ENCODE measurements around the gene ZBTB26.
"Not testable (repeated sequence)": the region's sequence is repeated elsewhere in the genome, so short reads cannot be mapped to it uniquely, and the experiment has no call there.

The ZBTB26 gene

DNA sequence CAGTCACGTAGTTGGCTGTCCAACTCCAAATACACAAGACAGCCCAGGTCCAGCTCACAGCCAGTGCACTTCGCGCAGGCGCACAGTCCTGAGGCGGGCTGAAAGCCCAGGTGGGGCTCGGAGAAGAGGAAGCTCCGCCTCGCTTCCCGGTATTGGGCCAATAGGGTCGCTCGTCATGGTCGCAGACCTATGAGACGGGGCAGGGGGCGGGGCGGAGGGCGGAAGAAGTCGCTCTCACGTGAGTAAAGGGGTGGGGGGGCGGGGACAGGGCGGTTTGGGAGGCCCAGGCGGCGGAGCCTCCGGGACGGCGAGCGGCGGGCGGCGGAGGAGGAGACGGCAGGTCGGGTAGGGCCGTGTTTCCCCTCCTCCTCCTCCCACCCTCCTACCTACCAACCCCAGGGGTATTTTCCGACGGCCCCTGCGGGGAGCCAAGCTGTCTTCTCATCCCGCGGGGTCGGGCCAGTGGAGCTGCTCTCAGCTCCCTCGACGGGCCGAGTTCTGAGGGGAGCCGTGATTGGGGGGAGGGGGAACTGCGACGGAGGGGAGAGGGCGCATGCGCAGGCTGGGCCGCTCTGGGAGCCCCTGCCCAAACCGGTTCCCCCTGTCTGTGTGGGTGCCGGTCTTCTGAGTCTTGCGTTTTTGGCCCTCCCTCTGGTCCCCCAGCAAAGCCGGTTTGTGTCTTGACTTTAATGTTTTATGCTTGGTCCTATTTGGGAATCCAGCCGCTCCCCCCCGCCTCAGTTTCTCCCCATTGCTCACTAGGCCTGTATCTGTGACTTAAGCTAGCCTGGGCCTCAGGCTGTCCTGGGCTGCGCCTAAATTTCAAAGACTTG, 9.7 kb upstream of the ZBTB26 start, which contains the start of gene RABGAP1:
TSS of gene RABGAP1 (plus strand) at position 272 of the 833 bp plus-strand sequence. CDS start 16,040 bp downstream, outside the sequence.
- Mint-ChIP-seq H3K4me3 (peak within 1 kb of the TSS; percentile 91), H3K9me3 (no peaks in the 10 kb centered on the region), H3K27ac (peak within 1 kb of the TSS; percentile 91), H3K27me3 (no peaks in the 10 kb centered on the region), H3K36me3 (ENCODE audit: low read depth) (peaks cover 34% of the 10 kb centered on the region), H3K4me1 (ENCODE audit: low read depth) (peaks cover 46% of the 10 kb centered on the region)

- no peaks in the 10 kb centered on the region for H3K27me3 Mint-ChIP-seq
- H3K4me1 Mint-ChIP-seq (ENCODE audit: low read depth): peaks cover 41% of the 10 kb centered on the region
- H3K9me3 Mint-ChIP-seq: no peaks in the 10 kb centered on the region
- H3K27ac Mint-ChIP-seq: peak overlapping the region; percentile 84
- H3K36me3 Mint-ChIP-seq (ENCODE audit: low read depth): peaks cover 34% of the 10 kb centered on the region
- H3K4me3 Mint-ChIP-seq: peak overlapping the region; percentile 91
These were observed 9.1 kb upstream of the ZBTB26 start for GRCh38 chr9:122940454-122940748.

GRCh38 chr9:122939601-122940000, 8.3 kb upstream of the ZBTB26 start:
- peaks cover 28% of the 10 kb centered on the region for H3K36me3 Mint-ChIP-seq (ENCODE audit: low read depth)
- peaks cover 39% of the 10 kb centered on the region for H3K4me1 Mint-ChIP-seq (ENCODE audit: low read depth)
- H3K9me3 Mint-ChIP-seq: no peaks in the 10 kb centered on the region
- H3K27ac Mint-ChIP-seq: no peak overlapping the region
- peak overlapping the region; percentile 27 for H3K4me3 Mint-ChIP-seq
- no peaks in the 10 kb centered on the region for H3K27me3 Mint-ChIP-seq

- Mint-ChIP-seq H3K4me3 (no peak overlapping the region), H3K27me3 (no peaks in the 10 kb centered on the region), H3K4me1 (ENCODE audit: low read depth) (peaks cover 34% of the 10 kb centered on the region), H3K36me3 (ENCODE audit: low read depth) (peaks cover 28% of the 10 kb centered on the region), H3K9me3 (no peaks in the 10 kb centered on the region), H3K27ac (no peak overlapping the region)
These were observed 5.6 kb upstream of the ZBTB26 start for GRCh38 chr9:122936883-122937282.

- Mint-ChIP-seq H3K27ac (no peak overlapping the region), H3K4me1 (ENCODE audit: low read depth) (peaks cover 29% of the 10 kb centered on the region), H3K36me3 (ENCODE audit: low read depth) (peaks cover 28% of the 10 kb centered on the region), H3K9me3 (no peaks in the 10 kb centered on the region), H3K27me3 (no peaks in the 10 kb centered on the region), H3K4me3 (no peak overlapping the region)
These were observed 5.2 kb upstream of the ZBTB26 start for GRCh38 chr9:122936464-122936863.

GRCh38 chr9:122930541-122931225, 629 bp downstream of the ZBTB26 start:
- H3K27me3 Mint-ChIP-seq: no peaks in the 10 kb centered on the region
- H3K4me1 Mint-ChIP-seq (ENCODE audit: low read depth): peaks cover 18% of the 10 kb centered on the region
- H3K9me3 Mint-ChIP-seq: no peaks in the 10 kb centered on the region
- no peak overlapping the region for H3K4me3 Mint-ChIP-seq
- H3K36me3 Mint-ChIP-seq (ENCODE audit: low read depth): no peaks in the 10 kb centered on the region
- H3K27ac Mint-ChIP-seq: no peak overlapping the region

GRCh38 chr9:122929796-122930354, 1.4 kb downstream of the ZBTB26 start:
- Mint-ChIP-seq H3K4me3 (no peak overlapping the region), H3K27ac (no peak overlapping the region), H3K9me3 (no peaks in the 10 kb centered on the region), H3K4me1 (ENCODE audit: low read depth) (peaks cover 16% of the 10 kb centered on the region), H3K27me3 (no peaks in the 10 kb centered on the region), H3K36me3 (ENCODE audit: low read depth) (no peaks in the 10 kb centered on the region)

DNA sequence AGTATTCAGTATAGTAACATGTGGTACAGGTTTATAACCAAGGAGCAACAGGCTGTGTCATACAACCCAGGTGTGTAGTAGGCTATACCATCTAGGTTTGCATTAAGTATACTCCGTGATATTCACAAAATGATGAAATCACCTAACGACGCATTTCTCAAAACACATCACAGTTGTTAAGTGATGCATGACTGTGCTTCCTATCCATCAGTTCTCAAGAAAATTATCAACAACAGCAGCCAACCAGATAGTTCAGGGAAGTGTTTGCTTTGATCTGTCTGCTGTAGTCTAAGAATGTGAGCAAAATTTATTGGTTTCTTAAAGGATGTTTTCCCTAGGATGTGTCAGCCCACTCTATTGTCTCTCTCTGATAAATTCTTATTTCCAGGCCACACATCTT, 7.4 kb downstream of the ZBTB26 start:
- no peaks in the 10 kb centered on the region for H3K9me3 Mint-ChIP-seq
- H3K4me3 Mint-ChIP-seq: no peak overlapping the region
- no peak overlapping the region for H3K27ac Mint-ChIP-seq
- H3K36me3 Mint-ChIP-seq (ENCODE audit: low read depth): peaks cover 13% of the 10 kb centered on the region
- H3K27me3 Mint-ChIP-seq: no peaks in the 10 kb centered on the region
- peaks cover 6% of the 10 kb centered on the region for H3K4me1 Mint-ChIP-seq (ENCODE audit: low read depth)

DNA sequence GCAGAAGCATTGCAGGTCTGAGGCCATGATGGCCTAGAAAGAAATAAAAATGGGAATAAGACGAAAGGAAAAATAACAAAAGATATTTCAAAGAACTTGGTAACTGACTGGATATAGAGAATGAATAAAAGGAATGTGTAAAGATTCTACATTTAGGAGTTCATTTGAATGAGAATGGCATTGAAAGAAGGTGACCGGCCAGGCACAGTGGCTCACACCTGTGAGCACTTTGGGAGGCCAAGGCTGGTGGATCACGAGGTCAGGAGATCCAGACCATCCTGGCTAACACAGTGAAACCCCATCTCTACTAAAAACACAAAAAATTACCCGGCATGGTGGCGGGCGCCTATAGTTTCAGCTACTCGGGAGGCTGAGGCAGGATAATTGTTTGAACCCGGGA, 8.6 kb downstream of the ZBTB26 start:
- Mint-ChIP-seq H3K27ac (no peak overlapping the region), H3K27me3 (no peaks in the 10 kb centered on the region)

DNA sequence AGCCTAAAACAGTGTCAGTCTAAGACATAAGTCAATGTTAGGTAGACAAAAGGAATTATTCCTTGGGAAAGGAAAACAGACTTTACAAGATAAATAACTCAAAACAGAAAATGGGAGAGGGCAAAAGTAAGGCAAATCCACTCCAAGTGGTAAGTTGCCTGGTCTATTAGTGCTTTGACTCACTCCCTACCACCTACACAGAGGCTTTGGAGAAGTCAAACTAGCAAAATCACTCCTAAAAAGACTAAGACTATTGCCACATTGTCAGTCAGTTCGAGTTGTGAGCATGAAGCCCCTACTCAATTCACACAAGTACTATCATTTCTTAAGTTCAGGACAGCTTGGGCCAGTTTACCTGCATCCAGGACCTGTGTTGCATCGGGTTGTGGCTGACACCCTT, 13.0 kb downstream of the ZBTB26 start:
- H3K4me1 Mint-ChIP-seq (ENCODE audit: low read depth): peaks cover 3% of the 10 kb centered on the region
- no peaks in the 10 kb centered on the region for H3K27me3 Mint-ChIP-seq
- no peak overlapping the region for H3K27ac Mint-ChIP-seq
- peaks cover 16% of the 10 kb centered on the region for H3K36me3 Mint-ChIP-seq (ENCODE audit: low read depth)
- H3K9me3 Mint-ChIP-seq: no peaks in the 10 kb centered on the region
- no peak overlapping the region for H3K4me3 Mint-ChIP-seq

More for the DNA sequence above, 8.6 kb downstream of the ZBTB26 start:
- Mint-ChIP-seq H3K4me3 (no peak overlapping the region), H3K36me3 (ENCODE audit: low read depth) (peaks cover 17% of the 10 kb centered on the region), H3K4me1 (ENCODE audit: low read depth) (peaks cover 6% of the 10 kb centered on the region), H3K9me3 (no peaks in the 10 kb centered on the region)

GRCh38 chr9:122912964-122913673, 18.2 kb downstream of the ZBTB26 start, which contains the start of gene ZBTB6:
Gene ZBTB6 (minus strand): TSS chr9:122913323. CDS start chr9:122912072, 1,251 bp downstream.
- H3K27ac Mint-ChIP-seq: peak within 1 kb of the TSS; percentile 97
- H3K27me3 Mint-ChIP-seq: no peaks in the 10 kb centered on the region
- H3K4me1 Mint-ChIP-seq (ENCODE audit: low read depth): peaks cover 39% of the 10 kb centered on the region
- H3K9me3 Mint-ChIP-seq: no peaks in the 10 kb centered on the region
- peak within 1 kb of the TSS; percentile 100 for H3K4me3 Mint-ChIP-seq
- H3K36me3 Mint-ChIP-seq (ENCODE audit: low read depth): peaks cover 41% of the 10 kb centered on the region

DNA sequence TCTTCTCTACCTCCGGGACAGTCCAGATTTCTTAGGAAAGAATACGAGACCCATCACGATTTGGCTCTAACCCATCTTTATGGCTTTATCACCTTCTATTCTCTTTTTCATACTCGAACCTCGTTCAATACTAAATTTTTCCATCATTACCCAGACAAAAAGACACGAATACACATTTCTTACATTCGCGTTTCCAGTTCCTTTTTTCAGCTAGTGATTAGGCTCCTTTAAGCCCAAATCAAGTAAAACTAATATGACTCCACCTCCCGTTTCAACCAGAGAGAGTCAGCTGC, 18.7 kb downstream of the ZBTB26 start:
- H3K4me1 Mint-ChIP-seq (ENCODE audit: low read depth): peaks cover 39% of the 10 kb centered on the region
- H3K27ac Mint-ChIP-seq: peak overlapping the region; percentile 97
- H3K4me3 Mint-ChIP-seq: peak overlapping the region; percentile 100
- H3K27me3 Mint-ChIP-seq: no peaks in the 10 kb centered on the region
- no peaks in the 10 kb centered on the region for H3K9me3 Mint-ChIP-seq
- peaks cover 46% of the 10 kb centered on the region for H3K36me3 Mint-ChIP-seq (ENCODE audit: low read depth)

- not testable (repeated sequence) for H3K27me3 Mint-ChIP-seq, H3K9me3 Mint-ChIP-seq, H3K27ac Mint-ChIP-seq, H3K4me3 Mint-ChIP-seq
- Mint-ChIP-seq H3K36me3 (ENCODE audit: low read depth) (peaks cover 28% of the 10 kb centered on the region), H3K4me1 (ENCODE audit: low read depth) (peaks cover 46% of the 10 kb centered on the region)
These were observed 25.2 kb downstream of the ZBTB26 start for GRCh38 chr9:122906122-122906521.

- peak within 1 kb of the TSS; percentile 98 for H3K27ac Mint-ChIP-seq
- H3K36me3 Mint-ChIP-seq (ENCODE audit: low read depth): peaks cover 19% of the 10 kb centered on the region
- peaks cover 43% of the 10 kb centered on the region for H3K4me1 Mint-ChIP-seq (ENCODE audit: low read depth)
- no peaks in the 10 kb centered on the region for H3K27me3 Mint-ChIP-seq
- H3K4me3 Mint-ChIP-seq: peak within 1 kb of the TSS; percentile 94
- H3K9me3 Mint-ChIP-seq: no peaks in the 10 kb centered on the region
These were observed 26.2 kb downstream of the ZBTB26 start, which contains the start of gene RC3H2 for GRCh38 chr9:122904823-122905710. Gene RC3H2 (minus strand): TSS chr9:122905359. CDS start chr9:122897509, 7,850 bp downstream.

Measured in stimulated activated naive CD8-positive, alpha-beta T cell treated with anti-CD3 and anti-CD28 coated beads, Interleukin-15, Interleukin-2, amounts not matched to agents 100 ng/mL and 50 ng/mL, for 24 hours (primary cell).